ENCODE data around the gene NLE1.
"Not testable (repeated sequence)": the region's sequence is repeated elsewhere in the genome, so short reads cannot be mapped to it uniquely, and the experiment has no call there.

The NLE1 gene

DNA sequence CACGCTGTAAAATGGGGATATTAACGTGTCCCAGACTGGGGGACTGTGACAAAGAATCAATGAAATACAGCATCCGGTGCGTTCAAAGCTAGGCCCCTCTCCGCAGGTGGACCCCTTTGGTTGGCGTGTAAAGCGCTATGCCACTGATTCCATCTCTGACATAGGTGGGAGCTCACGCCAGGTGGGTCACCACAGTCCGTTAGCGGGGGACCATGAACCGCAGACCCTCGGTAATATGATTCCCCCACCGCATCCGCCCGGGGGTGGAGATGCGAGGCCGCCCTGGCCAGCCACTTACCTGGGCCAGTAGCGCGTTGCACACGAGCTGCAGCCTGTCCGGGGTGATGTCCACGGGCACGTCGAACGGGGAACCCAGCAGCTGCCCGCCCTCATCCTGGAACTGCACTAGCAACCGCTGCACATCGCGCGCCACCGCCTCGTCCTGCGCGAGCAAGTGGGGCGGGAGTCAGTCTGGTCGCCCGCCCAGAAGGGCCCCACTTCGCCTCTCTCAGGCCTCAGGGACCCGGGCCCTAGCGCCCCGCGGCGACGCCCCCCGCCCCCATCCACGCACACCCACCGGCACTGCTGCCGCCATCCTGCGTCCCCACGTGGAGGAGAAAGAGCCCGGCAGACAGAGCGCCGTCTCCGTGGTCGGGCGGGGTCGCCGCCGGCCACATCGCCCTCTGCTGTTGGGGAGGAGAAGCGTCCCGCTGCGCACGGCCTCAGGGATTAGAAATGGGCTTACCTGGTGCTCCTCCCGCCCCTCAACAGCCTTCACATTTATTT lies at the start of gene NLE1:
TSS of gene NLE1 (minus strand) at position 623 of the 786 bp plus-strand sequence. CDS start at position 595, 28 bp downstream.
- DNase-seq (ENCODE audit: low read depth in 2 of 2) = peak; percentile 40 to 57

DNA sequence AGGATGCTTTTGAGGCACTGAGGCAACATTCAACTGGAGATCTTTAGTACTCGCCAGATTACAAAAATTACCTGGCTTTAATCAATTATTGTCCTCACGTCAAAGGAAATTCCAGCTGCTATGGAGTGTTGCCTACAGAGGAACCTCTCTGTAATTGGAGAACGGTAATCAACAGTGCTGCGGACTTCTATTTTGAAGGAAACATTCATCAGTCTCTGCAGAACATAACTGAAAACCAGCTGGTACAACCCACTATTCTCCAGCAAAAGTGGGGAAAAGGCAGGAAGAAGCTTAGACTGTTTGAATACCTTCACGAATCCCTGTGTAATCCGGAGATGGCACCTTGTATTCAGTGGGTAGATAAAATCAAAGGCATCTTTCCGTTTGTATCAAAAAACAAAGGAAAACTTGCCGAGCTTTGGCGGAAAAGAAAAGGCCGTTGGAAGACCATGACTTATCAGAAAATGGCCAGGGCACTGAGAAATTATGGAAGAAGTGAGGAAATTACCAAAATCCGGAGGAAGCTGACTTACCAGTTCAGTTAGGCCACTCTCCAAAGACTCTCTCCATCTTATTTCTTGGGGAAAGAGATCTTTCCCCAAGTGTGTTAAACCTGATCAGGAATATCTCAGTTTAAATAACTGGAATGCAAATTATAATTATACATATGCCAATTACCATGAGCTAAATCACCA lies 49.0 kb upstream of the NLE1 start:
- no peak for DNase-seq (ENCODE audit: low read depth in 2 of 2)

DNA sequence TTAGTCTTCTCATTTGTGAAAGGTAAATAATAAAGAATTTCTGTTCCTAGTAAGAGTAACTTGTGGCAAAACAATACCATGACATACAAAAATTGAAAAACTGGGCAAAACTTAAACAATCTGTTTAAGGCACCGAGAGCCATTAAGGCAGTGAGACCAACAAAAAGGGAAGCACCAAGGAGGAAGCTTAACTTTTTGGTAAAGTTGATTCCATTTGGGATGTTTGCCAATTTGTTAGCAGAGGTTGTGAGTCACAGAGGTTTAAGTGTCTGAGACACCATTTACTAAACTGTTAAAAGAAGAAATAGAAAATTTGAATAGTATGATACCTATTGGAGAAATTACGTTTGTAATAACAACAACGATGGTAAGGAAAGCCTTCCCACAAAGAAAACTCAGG lies 47.2 kb upstream of the NLE1 start:
- no peak for DNase-seq (ENCODE audit: low read depth in 2 of 2)

DNA sequence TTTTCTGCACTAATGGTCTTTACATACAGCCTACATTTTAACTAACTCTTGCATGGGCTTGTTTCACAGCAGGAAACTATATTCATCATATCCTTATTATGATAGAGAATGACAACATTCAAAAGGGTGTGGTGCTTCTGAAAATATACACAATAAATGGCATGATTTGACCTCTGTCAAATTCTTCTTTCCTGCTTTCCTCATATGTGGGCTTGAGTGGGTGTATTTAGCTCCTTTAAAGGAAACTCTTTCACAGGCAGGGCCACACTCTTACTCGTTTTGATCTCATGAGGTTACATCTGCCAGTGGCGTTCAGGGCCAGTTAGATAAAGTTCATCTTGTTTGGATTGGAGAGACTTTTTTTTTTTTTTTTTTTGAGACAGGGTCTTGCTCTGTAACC lies 46.0 kb upstream of the NLE1 start:
- DNase-seq (ENCODE audit: low read depth in 2 of 2) = no peak

DNA sequence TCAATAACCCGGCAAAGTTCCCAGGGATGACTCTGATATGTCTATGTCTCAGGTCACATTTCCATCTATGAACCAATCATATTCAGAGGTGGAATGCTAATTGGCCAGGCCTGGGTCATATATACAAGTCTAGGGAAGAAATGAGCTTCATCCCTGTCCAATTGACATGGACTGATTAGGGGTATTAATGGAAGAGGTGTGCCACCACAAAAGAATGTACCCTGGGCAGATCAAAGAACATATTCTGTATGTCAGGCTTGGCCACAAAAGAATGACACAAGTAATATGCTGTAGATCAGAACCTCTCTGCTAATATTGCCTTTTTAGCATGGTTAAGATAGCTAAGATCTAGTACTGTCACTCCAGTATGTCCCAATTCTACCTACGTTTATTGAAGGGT lies 45.4 kb upstream of the NLE1 start:
- DNase-seq (ENCODE audit: low read depth in 2 of 2) = no peak

DNA sequence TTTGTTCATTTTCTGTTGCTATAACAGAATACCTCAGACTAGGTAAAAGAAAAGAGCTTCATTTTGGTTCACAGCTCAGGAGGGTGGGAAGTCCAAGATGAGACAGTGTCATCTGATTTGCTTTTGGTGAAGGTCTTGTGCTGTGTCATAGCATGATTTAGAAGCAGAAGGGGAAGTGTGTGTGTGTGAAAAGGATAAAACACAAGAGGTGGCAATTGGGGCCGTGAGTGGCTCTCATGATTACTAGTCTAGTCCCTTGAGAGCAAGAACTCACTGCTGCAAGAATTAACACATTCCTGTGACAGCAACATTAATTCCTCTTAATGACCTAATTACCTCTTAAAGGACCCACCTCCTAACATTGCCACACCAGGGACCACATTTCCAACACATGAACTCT lies 43.7 kb upstream of the NLE1 start:
- no peak for DNase-seq (ENCODE audit: low read depth in 2 of 2)

DNA sequence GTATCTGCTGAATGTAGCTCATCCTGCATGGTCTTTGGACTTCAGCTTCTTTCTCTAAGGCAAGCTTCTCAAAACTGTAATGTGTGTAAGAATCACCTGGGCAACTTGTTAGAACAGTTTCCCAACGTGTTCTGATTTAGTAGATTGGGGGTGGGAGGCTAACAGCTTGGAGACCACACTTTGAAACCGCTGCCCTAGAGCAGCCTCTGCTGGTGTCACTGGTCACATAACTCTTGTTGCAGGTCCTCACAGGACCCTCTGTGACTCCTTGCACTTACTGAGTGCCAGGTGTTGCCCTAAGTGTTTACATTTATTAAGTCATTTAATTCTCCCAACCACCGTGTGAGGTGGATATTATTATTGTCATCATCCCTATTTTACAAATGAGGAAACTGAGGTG lies 42.2 kb upstream of the NLE1 start:
- no peak for DNase-seq (ENCODE audit: low read depth in 2 of 2)

DNA sequence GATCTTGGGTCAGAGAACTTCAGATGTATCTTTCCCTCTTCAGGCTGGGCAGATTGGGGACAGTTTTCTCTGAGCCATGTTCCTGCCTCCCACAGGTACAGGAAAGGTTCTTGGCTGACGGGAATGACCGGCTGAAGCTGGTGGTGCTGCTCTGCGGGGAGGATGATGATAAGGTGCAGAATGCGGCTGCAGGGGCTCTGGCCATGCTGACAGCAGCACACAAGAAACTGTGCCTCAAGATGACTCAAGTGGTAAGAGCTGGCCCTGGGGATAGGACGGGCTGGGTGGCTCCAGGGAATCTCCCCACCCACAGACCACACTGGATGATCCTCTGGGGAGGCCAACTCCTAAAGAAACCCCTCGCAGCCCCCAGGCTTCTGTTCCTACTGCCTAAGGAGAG lies 41.2 kb upstream of the NLE1 start:
- no peak for DNase-seq (ENCODE audit: low read depth in 2 of 2)

DNA sequence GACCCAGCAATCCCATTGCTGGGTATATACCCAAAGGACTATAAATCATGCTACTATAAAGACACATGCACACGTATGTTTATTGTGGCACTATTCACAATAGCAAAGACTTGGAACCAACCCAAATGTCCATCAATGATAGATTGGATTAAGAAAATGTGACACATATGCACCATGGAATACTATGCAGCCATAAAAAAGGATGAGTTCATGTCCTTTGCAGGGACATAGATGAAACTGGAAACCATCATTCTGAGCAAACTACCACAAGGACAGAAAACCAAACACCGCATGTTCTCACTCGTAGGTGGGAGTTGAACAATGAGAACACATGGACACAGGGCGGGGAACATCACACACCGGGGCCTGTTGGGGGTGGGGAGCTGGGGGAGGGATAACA lies 37.3 kb upstream of the NLE1 start:
- DNase-seq (ENCODE audit: low read depth in 2 of 2) = not testable (repeated sequence)

DNA sequence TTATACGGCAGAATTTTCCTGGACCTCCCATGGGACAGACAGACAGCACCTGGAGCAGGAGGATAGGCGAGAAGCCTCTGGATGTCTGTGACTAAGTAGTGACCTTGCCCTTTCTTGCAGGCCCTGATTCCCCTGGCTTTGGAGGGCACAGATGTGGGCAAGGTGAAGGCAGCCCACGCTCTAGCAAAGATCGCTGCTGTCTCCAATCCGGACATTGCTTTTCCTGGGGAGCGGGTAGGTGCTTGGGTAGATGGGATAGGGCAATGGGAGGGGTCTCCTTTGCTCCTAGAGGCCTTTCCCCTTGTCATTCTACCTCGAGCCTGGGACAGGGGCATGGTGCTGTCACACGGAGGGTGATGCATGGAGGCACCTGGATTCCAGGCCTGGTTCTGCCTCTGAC lies 34.8 kb upstream of the NLE1 start:
- DNase-seq (ENCODE audit: low read depth in 2 of 2) = no peak

DNA sequence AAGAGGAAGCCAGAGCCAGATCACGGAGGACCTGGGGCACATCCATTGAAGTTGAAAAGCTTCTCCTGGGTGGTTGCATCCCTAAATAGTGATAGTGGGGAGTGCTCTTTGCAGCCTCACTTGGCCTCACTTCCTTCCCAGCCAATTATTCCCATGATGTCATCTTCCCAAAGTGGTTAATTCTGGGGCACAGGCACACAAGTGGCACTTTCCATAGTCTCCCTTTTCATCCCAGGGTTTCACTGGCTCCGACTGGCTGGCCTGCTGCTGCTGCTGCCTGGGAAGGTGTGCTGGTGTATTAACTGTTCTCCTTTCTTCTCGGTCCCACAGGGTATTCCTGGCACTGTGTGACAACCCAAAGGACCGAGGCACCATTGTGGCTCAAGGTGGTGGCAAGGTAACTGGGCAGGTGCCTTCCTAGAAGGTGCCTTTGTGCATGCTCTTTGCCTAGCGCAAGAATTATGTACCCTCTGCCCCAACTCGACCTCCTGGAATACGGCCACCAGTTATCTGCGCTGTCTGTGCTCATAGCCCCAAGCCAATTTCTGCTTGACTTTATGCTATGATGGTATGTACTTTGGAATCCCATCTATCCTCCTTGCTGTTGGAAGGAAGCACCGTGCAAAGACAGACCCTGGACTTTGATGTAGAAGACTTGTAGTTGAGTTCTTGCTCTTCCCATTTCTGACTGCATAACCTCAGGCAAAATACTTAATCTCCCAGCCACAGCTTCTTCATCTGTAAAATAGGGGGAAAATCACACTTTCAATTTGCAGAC lies 33.7 kb upstream of the NLE1 start:
- DNase-seq (ENCODE audit: low read depth in 2 of 2) = no peak

DNA sequence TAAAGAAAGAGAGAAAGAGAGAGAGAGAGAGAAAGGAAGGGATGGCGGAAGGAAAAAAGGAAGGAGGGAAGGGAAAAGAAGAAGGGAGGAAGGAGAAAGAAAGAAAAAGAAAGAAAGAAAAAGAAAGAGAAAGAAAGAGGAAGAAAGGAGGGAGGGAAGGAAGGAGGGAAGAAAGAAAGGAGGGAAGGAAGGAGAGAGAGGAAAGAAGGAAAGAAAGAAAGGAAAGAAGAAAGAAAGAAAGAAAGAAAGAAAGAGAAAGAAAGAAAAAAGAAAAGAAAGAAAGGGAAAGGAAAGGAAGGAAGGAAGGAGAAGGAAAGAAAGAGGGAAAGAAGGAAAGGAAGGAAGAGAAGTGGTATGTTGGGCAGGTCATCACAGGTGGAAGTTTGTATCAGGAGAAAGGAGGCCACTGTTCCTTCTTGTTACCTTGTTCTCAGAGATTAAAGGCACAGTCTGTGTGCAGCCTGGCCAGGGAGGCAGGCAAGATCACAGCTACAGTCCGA lies 32.8 kb upstream of the NLE1 start:
- DNase-seq (ENCODE audit: low read depth in 2 of 2) = no peak

DNA sequence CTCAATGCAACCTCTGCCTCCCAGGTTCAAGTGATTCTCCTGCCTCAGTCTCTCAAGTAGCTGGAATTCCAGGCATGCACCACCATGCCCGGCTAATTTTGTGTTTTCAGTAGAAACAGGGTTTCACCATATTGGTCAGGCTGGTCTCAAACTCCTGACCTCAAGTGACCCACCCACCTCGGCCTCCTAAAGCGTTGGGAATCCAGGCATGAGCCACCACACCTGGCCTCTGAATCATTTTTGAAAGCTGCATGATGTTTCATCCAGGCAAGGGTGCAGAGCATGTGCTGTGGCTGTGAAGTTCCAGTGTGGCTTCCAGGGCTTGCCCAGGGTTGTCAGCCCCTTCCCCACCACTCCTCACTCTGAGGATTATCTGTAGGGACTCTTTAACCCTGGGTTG lies 30.2 kb upstream of the NLE1 start:
- not testable (repeated sequence) for DNase-seq (ENCODE audit: low read depth in 2 of 2)

DNA sequence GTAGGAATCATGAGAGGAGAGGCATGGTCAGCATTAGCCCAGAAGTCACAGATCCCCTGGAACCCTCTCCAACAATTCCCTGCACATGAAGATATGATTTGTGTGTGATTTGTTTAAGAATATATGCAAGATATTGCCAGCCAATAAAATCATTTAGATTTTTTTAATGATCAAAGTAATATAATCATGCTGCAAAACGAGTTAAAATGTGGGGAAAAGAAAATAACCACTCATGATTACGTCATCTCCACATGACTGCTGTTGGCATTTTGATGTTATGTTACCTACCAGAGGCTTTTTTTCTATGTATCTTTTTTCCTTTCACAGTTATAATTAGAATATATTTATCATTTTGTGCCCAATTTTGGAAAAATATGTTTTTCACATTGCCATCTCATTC lies 29.7 kb upstream of the NLE1 start:
- no peak for DNase-seq (ENCODE audit: low read depth in 2 of 2)

DNA sequence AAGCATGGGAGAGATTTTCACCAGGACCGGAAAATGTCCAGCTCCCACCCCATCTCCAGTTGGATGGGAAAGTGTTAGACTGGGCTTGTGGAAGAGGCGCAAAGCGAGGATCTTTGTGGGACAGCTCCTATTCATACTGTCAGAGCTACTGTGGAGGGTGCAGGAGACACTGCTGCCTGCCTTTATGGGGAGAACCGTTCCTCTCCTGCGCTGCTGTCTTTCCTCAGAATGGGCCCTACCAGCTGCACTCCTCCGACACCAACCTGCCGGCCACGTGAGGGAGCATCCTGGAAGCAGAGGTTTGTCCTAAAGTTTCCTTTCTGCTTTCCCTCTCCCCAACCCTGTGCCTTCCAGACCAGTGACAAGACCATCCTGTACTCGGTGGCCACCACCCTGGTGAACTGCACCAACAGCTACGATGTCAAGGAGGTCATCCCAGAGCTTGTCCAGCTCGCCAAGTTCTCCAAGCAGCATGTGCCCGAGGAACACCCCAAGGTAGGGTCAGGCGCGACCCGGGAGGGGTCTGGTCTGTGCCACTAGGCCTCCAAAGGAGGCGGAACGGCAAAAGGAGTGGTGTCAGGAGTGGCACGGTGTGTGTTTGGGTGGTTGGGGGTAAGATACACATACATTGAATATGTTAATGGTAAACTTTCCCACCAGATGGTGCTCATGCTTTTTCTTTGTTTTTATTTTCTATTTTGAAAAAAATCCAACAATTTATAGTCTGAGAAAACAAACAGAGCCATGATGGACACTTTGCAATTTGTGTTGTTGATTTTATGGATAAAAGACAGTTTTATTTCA lies 29.1 kb upstream of the NLE1 start:
- no peak for DNase-seq (ENCODE audit: low read depth in 2 of 2)

DNA sequence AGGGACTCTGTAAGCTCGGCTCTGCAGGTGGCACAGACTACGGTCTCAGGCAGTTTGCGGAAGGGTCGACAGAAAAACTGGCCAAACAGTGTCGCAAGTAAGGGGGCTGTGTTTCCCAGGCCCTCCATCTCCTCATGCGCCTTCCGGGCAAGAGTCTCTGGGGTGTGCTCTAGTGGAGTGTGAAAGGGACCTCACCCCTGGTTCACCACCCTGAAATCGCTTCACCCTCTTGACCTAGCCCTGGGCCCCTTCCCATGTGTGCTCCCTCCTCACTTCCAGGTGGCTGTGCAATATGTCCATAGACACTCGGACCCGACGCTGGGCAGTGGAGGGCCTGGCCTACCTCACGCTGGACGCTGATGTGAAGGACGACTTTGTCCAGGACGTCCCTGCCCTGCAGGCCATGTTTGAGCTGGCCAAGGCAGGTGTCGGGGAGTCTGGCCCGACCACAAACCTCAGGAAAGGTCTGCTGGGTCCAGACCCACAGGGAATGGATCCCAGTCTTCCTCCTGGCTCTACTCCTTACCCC lies 27.8 kb upstream of the NLE1 start:
- DNase-seq (ENCODE audit: low read depth in 2 of 2) = no peak

DNA sequence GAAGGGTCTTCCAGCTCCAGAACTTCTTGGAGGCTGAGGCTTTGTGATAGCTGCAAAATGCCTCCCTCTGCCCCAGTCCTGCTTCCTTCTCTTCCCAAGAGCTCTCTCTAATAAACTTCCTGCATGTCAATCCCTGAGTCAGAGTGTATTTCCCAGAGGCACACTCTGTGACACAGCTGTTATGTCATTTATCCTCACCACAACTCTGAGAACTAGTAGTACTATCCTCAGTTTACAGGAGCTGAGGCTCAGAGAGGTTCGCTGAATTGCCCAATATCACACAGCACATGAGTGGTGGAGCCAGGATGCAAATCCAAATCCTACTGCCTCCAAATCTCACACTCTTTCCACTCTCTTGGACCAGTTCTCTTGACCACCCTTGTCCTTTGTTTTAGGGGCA lies 25.6 kb upstream of the NLE1 start:
- DNase-seq (ENCODE audit: low read depth in 2 of 2) = no peak

DNA sequence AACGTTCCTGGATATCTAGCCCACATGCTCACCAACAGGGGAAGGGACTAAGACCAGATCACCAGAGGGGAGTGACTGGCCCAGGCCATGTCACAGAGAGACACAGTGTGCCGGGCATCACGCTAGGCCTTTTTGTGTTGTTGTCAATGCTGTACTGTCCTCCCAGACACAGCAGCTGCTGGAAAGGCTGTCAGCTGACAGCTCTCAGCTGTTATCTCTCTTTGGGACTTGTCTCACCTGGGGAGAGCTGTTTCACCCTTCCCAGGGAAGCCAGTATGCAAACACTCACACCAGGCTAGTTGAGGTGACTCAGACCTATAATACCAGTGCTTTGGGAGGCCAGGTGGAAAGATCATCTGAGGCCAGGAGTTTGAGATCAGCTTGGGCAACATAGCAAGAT lies 24.9 kb upstream of the NLE1 start:
- no peak for DNase-seq (ENCODE audit: low read depth in 2 of 2)

DNA sequence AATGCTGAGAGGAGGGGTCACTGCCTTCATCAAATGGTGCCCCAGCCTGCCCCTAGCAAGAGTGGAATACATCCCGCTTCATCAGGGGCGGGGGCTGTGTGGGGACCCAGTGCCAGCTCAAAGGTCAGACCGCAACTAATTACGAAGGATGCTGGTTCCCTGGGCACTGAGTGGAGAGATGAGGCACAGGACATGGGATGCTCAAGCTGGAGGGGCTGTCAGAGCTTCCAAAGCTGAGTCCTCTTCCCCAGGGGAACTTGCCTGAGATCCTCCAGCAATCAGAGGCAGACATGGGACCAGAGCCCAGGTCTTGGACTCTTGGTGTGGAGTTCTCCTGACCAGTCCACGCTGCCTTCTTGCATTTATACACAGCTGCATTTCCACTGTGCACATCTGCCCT lies 24.4 kb upstream of the NLE1 start:
- no peak for DNase-seq (ENCODE audit: low read depth in 2 of 2)

DNA sequence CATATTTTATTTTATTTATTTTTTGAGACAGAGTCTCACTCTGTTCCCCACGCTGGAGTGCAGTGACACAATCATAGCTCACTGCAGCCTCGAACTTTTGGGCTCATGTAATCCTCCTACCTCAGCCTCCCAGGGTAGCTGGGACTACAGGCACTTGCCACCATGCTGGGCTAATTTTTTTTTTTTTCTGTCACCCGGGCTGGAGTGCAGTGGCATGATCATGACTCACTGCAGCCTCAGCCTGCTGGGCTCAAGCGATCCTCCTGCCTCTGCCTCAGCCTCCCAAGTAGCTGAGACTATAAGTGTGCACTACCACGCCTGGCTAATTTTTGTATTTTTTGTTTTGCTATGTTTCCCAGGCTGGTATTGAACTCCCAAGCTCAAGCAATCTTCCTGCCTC lies 22.6 kb upstream of the NLE1 start:
- DNase-seq (ENCODE audit: low read depth in 2 of 2) = no peak

DNA sequence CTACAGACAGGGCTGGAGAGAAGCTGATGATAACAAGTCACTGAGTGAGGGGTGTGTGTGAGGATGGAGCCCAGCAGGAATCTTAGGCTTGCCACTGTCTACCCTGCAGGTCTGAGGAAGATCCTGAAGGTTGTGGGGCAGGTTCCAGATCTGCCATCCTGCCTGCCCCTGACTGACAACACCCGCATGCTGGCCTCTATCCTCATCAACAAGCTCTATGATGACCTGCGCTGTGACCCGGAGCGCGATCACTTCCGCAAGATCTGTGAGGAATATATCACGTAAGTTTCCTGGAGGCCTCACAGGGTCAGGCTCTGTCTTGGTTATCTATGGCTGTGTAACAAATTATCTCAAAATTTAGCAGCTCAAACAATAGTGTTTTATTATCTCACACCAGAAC lies 21.8 kb upstream of the NLE1 start:
- DNase-seq (ENCODE audit: low read depth in 2 of 2) = no peak
